ENCODE data around the gene IL6ST. TPM values are rescaled to one million over a fixed set of nuclear protein-coding genes. Genes with fewer than 3 reads are reported as not detected.

IL6ST gene
- total and polyA plus RNA-seq, 10 of the 15 experiments (the other 5 are each of a cell fraction or from before 2014, with no cell fraction given), result 1.5 to 139 (median 13.0) TPM

DNA sequence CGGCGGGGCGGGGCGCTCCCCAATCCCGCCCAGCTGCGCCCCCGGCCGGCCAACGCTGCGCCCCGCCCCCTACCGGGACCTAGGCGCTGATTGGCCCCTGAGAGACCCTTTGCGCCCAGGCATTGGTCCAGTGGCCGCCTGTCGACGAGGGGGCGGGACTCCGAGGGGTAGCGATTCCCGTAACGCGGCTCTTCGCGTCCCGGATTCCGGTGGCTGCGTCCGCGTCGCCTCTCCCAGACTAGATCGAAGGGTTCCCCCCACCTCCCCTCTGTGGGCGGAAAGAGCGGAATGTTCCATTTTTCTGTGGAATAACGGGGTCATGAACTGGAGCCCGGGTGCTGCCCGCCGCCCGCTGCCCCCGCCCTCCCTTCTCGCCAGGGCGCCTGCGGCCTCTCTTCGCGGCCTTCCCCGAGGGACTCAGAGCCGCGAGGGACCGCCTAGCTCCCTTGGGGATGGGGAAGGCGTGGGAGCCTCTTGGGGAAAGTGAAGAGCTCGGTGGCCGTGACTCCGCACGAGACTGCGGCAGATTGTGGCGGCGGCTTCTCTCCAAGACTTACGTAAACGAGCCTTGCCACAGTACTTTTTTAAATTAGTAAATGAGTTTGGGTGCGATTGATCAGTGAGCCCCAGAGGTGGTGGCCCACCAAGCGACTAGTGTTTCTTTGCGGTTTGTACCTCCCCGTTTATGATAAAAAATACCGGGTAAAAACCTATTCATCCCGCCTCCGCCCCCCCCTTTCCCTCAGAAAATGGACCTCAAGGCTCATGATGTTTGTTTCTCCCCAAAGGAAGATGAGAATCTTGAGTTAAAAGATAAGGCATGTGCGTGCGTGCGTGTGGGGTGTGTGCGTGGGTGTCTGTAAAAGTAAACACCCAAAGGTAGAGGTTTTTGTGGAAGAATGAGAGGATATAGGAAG lies 493 bp upstream of the IL6ST start (continued):
- TF ChIP-seq MLLT1 (IDR thresholded peaks at IDR 0.05), result peak; percentile 92
- TF ChIP-seq PKNOX1 (IDR thresholded peaks at IDR 0.05), result peak; percentile 98
- no peak for TF ChIP-seq HDAC6 (IDR thresholded peaks at IDR 0.05; ENCODE audit: unreplicated experiment)
- TF ChIP-seq ZZZ3 (IDR thresholded peaks at IDR 0.05; ENCODE audit: control insufficient read depth, insufficient read length, low read depth), result no peak
- no peak for TF ChIP-seq E4F1 (IDR thresholded peaks at IDR 0.05; ENCODE audit: borderline replicate concordance, partially characterized antibody)
- no peak for TF ChIP-seq SMARCA5 (IDR thresholded peaks at IDR 0.05)
- TF ChIP-seq SP1 (IDR thresholded peaks at IDR 0.05; ENCODE audit: low read depth, low read length), result peak; percentile 96
- peak; percentile 54; the same call in 1 of the 3 replicates for TF ChIP-seq POU2F2 (IDR thresholded peaks at IDR 0.05; ENCODE audit: borderline replicate concordance, low read depth, low read length)
- 0 out of 2 replicates have a peak, but pooled peaks have one; percentile 19 for TF ChIP-seq YY1 (IDR thresholded peaks at IDR 0.05; ENCODE audit: low read depth, low read length)
- peak; percentile 89 for TF ChIP-seq SKIL (IDR thresholded peaks at IDR 0.05; ENCODE audit: low read depth, poor library complexity, severe bottlenecking)
- peak; percentile 60; the same call in 1 of the 2 replicates for TF ChIP-seq ZNF384 (IDR thresholded peaks at IDR 0.05; ENCODE audit: borderline replicate concordance, low read depth, low read length)
- no peak for TF ChIP-seq ETV6 (conservative IDR thresholded peaks at IDR 0.05 in 1 of 2, IDR thresholded peaks at IDR 0.05 in 1 of 2; ENCODE audit: borderline replicate concordance in 1 of 2, low read depth in 1 of 2)
- peak; percentile 80; the same call in 1 of the 2 replicates for TF ChIP-seq NFYB (IDR thresholded peaks at IDR 0.05; ENCODE audit: insufficient read depth, low read depth, low read length)
- no peak; the same call in 1 of the 2 replicates for TF ChIP-seq SMC3 (IDR thresholded peaks at IDR 0.05; ENCODE audit: borderline replicate concordance, low read length)
- peak; percentile 97 for TF ChIP-seq PAX5 (IDR thresholded peaks at IDR 0.05; ENCODE audit: borderline replicate concordance, low read depth, low read length)
- no peak for TF ChIP-seq RELA (IDR thresholded peaks at IDR 0.05; ENCODE audit: borderline replicate concordance, partially characterized antibody)
- peak; percentile 95 for TF ChIP-seq MTA2 (IDR thresholded peaks at IDR 0.05; ENCODE audit: low read depth)
- no peak for TF ChIP-seq ZNF622 (IDR thresholded peaks at IDR 0.05)
